Endodermal cell (in vitro differentiated cells): ENCODE measurements around the gene WDFY2. TPM values are rescaled to one million over a fixed set of nuclear protein-coding genes. Genes with fewer than 3 reads are reported as not detected.
"Not testable (repeated sequence)": the region's sequence is repeated elsewhere in the genome, so short reads cannot be mapped to it uniquely, and the experiment has no call there.

ENCODE experiments used
- DNase-seq: peaks from one replicate; pipeline ENCODE4 v3.0.0-alpha.2; 2017
- H3K27ac ChIP-seq: 2 replicates; pipeline ENCODE4 v1.5.1; 2013; ENCODE audit warnings: mild to moderate bottlenecking, low read depth, low read length, moderate library complexity
- H3K27me3 ChIP-seq: 2 replicates; pipeline ENCODE4 v1.6.1; 2013; ENCODE audit warnings: mild to moderate bottlenecking, low read length, moderate library complexity; ENCODE audit not compliant: insufficient read depth, control insufficient read depth, poor library complexity, severe bottlenecking
- H3K36me3 ChIP-seq: 2 replicates; pipeline ENCODE4 v1.7.0; 2013; ENCODE audit warnings: mild to moderate bottlenecking, low read length, moderate library complexity; ENCODE audit not compliant: control insufficient read depth, insufficient read depth
- H3K4me1 ChIP-seq: one replicate; pipeline ENCODE4 v1.7.0; 2013; ENCODE audit warnings: low read length; ENCODE audit not compliant: control insufficient read depth, insufficient read depth
- H3K4me3 ChIP-seq: 2 replicates; pipeline ENCODE4 v1.5.1; 2013; ENCODE audit warnings: mild to moderate bottlenecking, low read length, moderate library complexity
- H3K9ac ChIP-seq: 2 replicates; pipeline ENCODE4 v1.6.1; 2013; ENCODE audit warnings: mild to moderate bottlenecking, low read length, moderate library complexity; ENCODE audit not compliant: poor library complexity, severe bottlenecking; ENCODE audit errors: extremely low read depth
- H3K9me3 ChIP-seq: 2 replicates; pipeline ENCODE4 v1.6.1; 2013; ENCODE audit warnings: mild to moderate bottlenecking, low read length, moderate library complexity; ENCODE audit not compliant: control insufficient read depth
- H3K27ac Mint-ChIP-seq: 2 replicates; pipeline ENCODE4 v1.8.0; 2020; ENCODE audit warnings: mixed read lengths
- H3K27me3 Mint-ChIP-seq: 2 replicates; pipeline ENCODE4 v1.8.0; 2021; ENCODE audit warnings: mild to moderate bottlenecking, mixed read lengths; ENCODE audit not compliant: insufficient read depth
- H3K36me3 Mint-ChIP-seq: 2 replicates; pipeline ENCODE4 v1.8.0; 2020; ENCODE audit warnings: low read depth, mixed read lengths
- H3K4me1 Mint-ChIP-seq: 2 replicates; pipeline ENCODE4 v1.8.0; 2020; ENCODE audit warnings: mixed read lengths
- H3K4me3 Mint-ChIP-seq: 2 replicates; pipeline ENCODE4 v1.8.0; 2020; ENCODE audit warnings: mild to moderate bottlenecking, moderate library complexity, mixed read lengths
- H3K9me3 Mint-ChIP-seq: 2 replicates; pipeline ENCODE4 v1.8.0; 2020; ENCODE audit warnings: mild to moderate bottlenecking, mixed read lengths
- CTCF ChIP-seq: fragments of 200-600 bp; sonication (generic); conservative IDR thresholded peaks from 2 replicates; pipeline ENCODE4 v1.5.0; 2021; ENCODE audit warnings: antibody characterized with exemption, mild to moderate bottlenecking
- WGBS, 2 experiments: methylation state at CpG; one replicate each; pipeline versions ENCODE4 v1.1.5 to v1.1.7; 2013; ENCODE audit warnings: missing lambda C conversion rate in 2 of 2, mixed read lengths in 1 of 2; ENCODE audit not compliant: insufficient coverage in 1 of 2, insufficient read length in 1 of 2; 5-methylcytosine and 5-hydroxymethylcytosine counted together
- total RNA-seq, 2 donors: library from RNA; stranded (reverse); fragmentation: NEBNext Ultra II Directional in 1 of 2; extraction: Animal tissue kit (Norgen Biotek cat#: 25700) in 1 of 2; gene quantifications; 2 replicates in 1 of 2; 3 replicates in 1 of 2; pipeline ENCODE4 v1.2.1, GENCODE V29; 2021

Gene WDFY2
- total RNA-seq, 2 donors from 2014 or later: 20.6 to 28.0 TPM

GRCh38 chr13:51590231-51590970, 6.1 kb downstream of the WDFY2 start:
- Histone ChIP-seq H3K27me3 (no peaks in the 10 kb centered on the region), H3K27ac (no peak overlapping the region), H3K36me3 (no peaks in the 10 kb centered on the region), H3K4me1 (peaks cover 27% of the 10 kb centered on the region), H3K9me3 (no peaks in the 10 kb centered on the region), H3K9ac (no peak overlapping the region), H3K4me3 (no peak overlapping the region)
- no CpG with 5 or more reads among the region's 1 CpG for WGBS, 2 experiments
- no peak overlapping the region for H3K4me3 Mint-ChIP-seq
- H3K36me3 Mint-ChIP-seq: no peaks in the 10 kb centered on the region
- H3K9me3 Mint-ChIP-seq: no peaks in the 10 kb centered on the region
- peaks cover 64% of the 10 kb centered on the region for H3K4me1 Mint-ChIP-seq
- no peaks in the 10 kb centered on the region for H3K27me3 Mint-ChIP-seq
- no peak for TF ChIP-seq CTCF
- no peak overlapping the region for H3K27ac Mint-ChIP-seq
- DNase-seq: no peak

GRCh38 chr13:51590971-51591627, 6.8 kb downstream of the WDFY2 start:
- WGBS, 2 experiments: 68 to 74% methylated on average over 2 to 4 of the region's 4 CpGs
- Histone ChIP-seq H3K27ac (no peak overlapping the region), H3K9me3 (no peaks in the 10 kb centered on the region), H3K36me3 (no peaks in the 10 kb centered on the region), H3K9ac (no peak overlapping the region), H3K4me1 (peaks cover 24% of the 10 kb centered on the region), H3K4me3 (no peak overlapping the region), H3K27me3 (no peaks in the 10 kb centered on the region)
- H3K9me3 Mint-ChIP-seq: no peaks in the 10 kb centered on the region
- H3K27ac Mint-ChIP-seq: no peak overlapping the region
- no peaks in the 10 kb centered on the region for H3K27me3 Mint-ChIP-seq
- H3K36me3 Mint-ChIP-seq: no peaks in the 10 kb centered on the region
- peaks cover 62% of the 10 kb centered on the region for H3K4me1 Mint-ChIP-seq
- H3K4me3 Mint-ChIP-seq: no peak overlapping the region
- no peak for DNase-seq
- TF ChIP-seq CTCF: no peak

- not testable (repeated sequence) for DNase-seq, H3K4me3 Mint-ChIP-seq, H3K9me3 ChIP-seq, H3K9ac ChIP-seq, H3K36me3 ChIP-seq, H3K27ac Mint-ChIP-seq, H3K36me3 Mint-ChIP-seq, H3K27me3 Mint-ChIP-seq, H3K27me3 ChIP-seq, H3K9me3 Mint-ChIP-seq, H3K27ac ChIP-seq, H3K4me3 ChIP-seq
- WGBS, 2 experiments: 94% methylated on average over 1 of the region's 1 CpG; no CpG with 5 or more reads in 1 of the 2 experiments
- H3K4me1 ChIP-seq: peaks cover 30% of the 10 kb centered on the region
- peaks cover 69% of the 10 kb centered on the region for H3K4me1 Mint-ChIP-seq
Measured at GRCh38 chr13:51591938-51592337, 7.7 kb downstream of the WDFY2 start.
